SK-N-SH (cell line): ENCODE data around the gene ABHD8. TPM values are rescaled to one million over a fixed set of nuclear protein-coding genes. Genes with fewer than 3 reads are reported as not detected.
A peak's percentile ranks its signal among the peaks of the same experiment; 100 is the strongest.

Source experiments
- CTCF ChIA-PET: fragments of 300-600, 350-600 bp; formaldehyde crosslinking; extraction: SDS; loops from one replicate; lab custom pipeline; 2021; lab: Yijun Ruan, JAX
- POLR2A ChIA-PET: fragments of 350-600 bp; sonication (Branson Sonifier 250); formaldehyde crosslinking; extraction: SDS; loops from one replicate; lab custom pipeline; 2020; ENCODE audit warnings: antibody characterized with exemption, inconsistent platforms; lab: Yijun Ruan, JAX
- DNase-seq: peaks from one replicate; pipeline ENCODE4 v3.0.0; 2012
- H2AFZ ChIP-seq: fragments of 200-600 bp; sonication (generic); 2 replicates; pipeline ENCODE4 v1.8.1; 2016; ENCODE audit warnings: antibody characterized with exemption, mild to moderate bottlenecking, low read depth
- H3F3A ChIP-seq: fragments of 200-600 bp; sonication (generic); replicated peaks from 2 replicates; pipeline ENCODE3; 2016; ENCODE audit warnings: antibody characterized with exemption, mild to moderate bottlenecking; ENCODE audit not compliant: insufficient read depth
- H3K27ac ChIP-seq, 2 experiments: fragments of 200-500 bp in 1 of 2; fragments of 200-600 bp in 1 of 2; sonication (Bioruptor generic) in 1 of 2; sonication (generic), shearing (Covaris generic) in 1 of 2; 2 replicates each; pipeline versions ENCODE4 v1.5.1 to v1.6.1; 2014 to 2016; ENCODE audit warnings: low read depth in 2 of 2, inconsistent platforms in 1 of 2, low read length in 1 of 2, mild to moderate bottlenecking in 1 of 2, mixed read lengths in 1 of 2
- H3K27me3 ChIP-seq: fragments of 200-600 bp; sonication (generic), shearing (Covaris generic); 2 replicates; pipeline ENCODE4 v1.6.1; 2016; ENCODE audit warnings: mixed run types; ENCODE audit not compliant: insufficient read depth
- H3K36me3 ChIP-seq, 2 experiments: fragments of 200-500 bp in 1 of 2; fragments of 200-600 bp in 1 of 2; sonication (Bioruptor generic) in 1 of 2; sonication (generic) in 1 of 2; replicated peaks in 1 of 2; 2 replicates each; pipeline versions ENCODE3 to v1.5.1; 2014 to 2016; ENCODE audit warnings: low read length in 1 of 2, mild to moderate bottlenecking in 1 of 2; ENCODE audit not compliant: insufficient read depth in 2 of 2, control insufficient read depth in 1 of 2
- H3K4me1 ChIP-seq, 2 experiments: fragments of 200-500 bp in 1 of 2; fragments of 200-600 bp in 1 of 2; sonication (Bioruptor generic) in 1 of 2; sonication (generic), shearing (Covaris generic) in 1 of 2; 2 replicates each; pipeline versions ENCODE4 v1.5.1 to v1.6.1; 2014 to 2016; ENCODE audit warnings: low read depth in 1 of 2, low read length in 1 of 2, mixed run types in 1 of 2; ENCODE audit not compliant: insufficient read depth in 2 of 2, control insufficient read depth in 1 of 2
- H3K4me2 ChIP-seq: fragments of 200-600 bp; sonication (generic), shearing (Covaris generic); 2 replicates; pipeline ENCODE4 v1.6.1; 2017; ENCODE audit warnings: mixed run types
- H3K4me3 ChIP-seq, 2 experiments: fragments of 200-500 bp in 1 of 2; fragments of 200-600 bp in 1 of 2; sonication (Bioruptor generic) in 1 of 2; sonication (generic), shearing (Covaris generic) in 1 of 2; 2 replicates each; pipeline versions ENCODE4 v1.5.1 to v1.8.1; 2014 to 2016; ENCODE audit warnings: low read depth in 2 of 2, inconsistent platforms in 1 of 2, low read length in 1 of 2, mild to moderate bottlenecking in 1 of 2, mixed read lengths in 1 of 2, moderate library complexity in 1 of 2
- H3K79me2 ChIP-seq: fragments of 200-600 bp; sonication (generic); 2 replicates; pipeline ENCODE4 v1.8.1; 2017; ENCODE audit warnings: mild to moderate bottlenecking; ENCODE audit not compliant: insufficient read depth
- H3K9ac ChIP-seq: fragments of 200-600 bp; sonication (generic); 2 replicates; pipeline ENCODE4 v1.6.1; 2017; ENCODE audit warnings: mixed run types
- H3K9me2 ChIP-seq: fragments of 200-600 bp; sonication (generic); 2 replicates; pipeline ENCODE4 v1.6.1; 2017; ENCODE audit warnings: mixed run types
- H3K9me3 ChIP-seq: fragments of 200-600 bp; sonication (generic); 2 replicates; pipeline ENCODE4 v1.6.1; 2017; ENCODE audit warnings: mixed run types, mild to moderate bottlenecking, moderate library complexity
- H4K20me1 ChIP-seq: fragments of 200-600 bp; sonication (generic); 2 replicates; pipeline ENCODE4 v1.6.1; 2017; ENCODE audit warnings: mild to moderate bottlenecking, mixed run types; ENCODE audit not compliant: insufficient read depth
- CHD2 ChIP-seq: fragments of 150-350 bp; IDR thresholded peaks from 2 replicates; pipeline ENCODE4 v1.6.1; 2018; ENCODE audit warnings: low read length; ENCODE audit not compliant: partially characterized antibody
- EP300 ChIP-seq, 2 experiments: IDR thresholded peaks; 2 replicates each; pipeline versions ENCODE4 v1.4.0 to v1.6.1; 2012; ENCODE audit warnings: borderline replicate concordance in 1 of 2, low read depth in 1 of 2, low read length in 1 of 2
- EZH2phosphoT487 ChIP-seq: fragments of 200-600 bp; sonication (generic); IDR thresholded peaks from 2 replicates; pipeline ENCODE4 v1.6.1; 2017; ENCODE audit warnings: low read depth, mixed run types, mild to moderate bottlenecking, antibody characterized with exemption, moderate library complexity, borderline replicate concordance
- FOSL2 ChIP-seq: IDR thresholded peaks from 2 replicates; pipeline ENCODE4 v1.4.0; 2012; ENCODE audit warnings: low read depth, mild to moderate bottlenecking, moderate library complexity, borderline replicate concordance
- FOXM1 ChIP-seq: IDR thresholded peaks from 2 replicates; pipeline ENCODE4 v1.4.0; 2012; ENCODE audit warnings: low read depth, mild to moderate bottlenecking
- JUND ChIP-seq: IDR thresholded peaks from 2 replicates; pipeline ENCODE4 v1.4.0; 2012
- MXI1 ChIP-seq: IDR thresholded peaks from 2 replicates; pipeline ENCODE4 v1.6.1; 2012; ENCODE audit warnings: mild to moderate bottlenecking, low read depth, low read length, improper control_type of control experiment
- RCOR1 ChIP-seq: fragments of 150-350 bp; IDR thresholded peaks from 2 replicates; pipeline ENCODE4 v1.6.1; 2017; ENCODE audit warnings: antibody characterized with exemption, low read length
- RFX5 ChIP-seq: IDR thresholded peaks from 2 replicates; pipeline ENCODE4 v1.6.1; 2012; ENCODE audit warnings: mild to moderate bottlenecking, improper control_type of control experiment, low read length
- SIN3A ChIP-seq: IDR thresholded peaks from 2 replicates; pipeline ENCODE4 v1.6.1; 2012; ENCODE audit warnings: low read depth, mild to moderate bottlenecking, low read length, moderate library complexity, borderline replicate concordance
- SMC3 ChIP-seq: IDR thresholded peaks from 2 replicates; pipeline ENCODE4 v1.6.1; 2012; ENCODE audit warnings: low read depth, low read length, improper control_type of control experiment
- TAF1 ChIP-seq: IDR thresholded peaks from 2 replicates; pipeline ENCODE4 v1.6.1; 2012; ENCODE audit warnings: low read depth, mild to moderate bottlenecking, low read length, moderate library complexity, borderline replicate concordance
- TEAD4 ChIP-seq: IDR thresholded peaks from 2 replicates; pipeline ENCODE4 v1.4.0; 2012; ENCODE audit warnings: mild to moderate bottlenecking, borderline replicate concordance; ENCODE audit not compliant: insufficient read depth
- ZBTB33 ChIP-seq: IDR thresholded peaks from 2 replicates; pipeline ENCODE4 v1.4.0; 2012; ENCODE audit warnings: low read depth, borderline replicate concordance
- WGBS: methylation state at CpG from one replicate; pipeline ENCODE4 v1.1.6; 2017; ENCODE audit warnings: low lambda C conversion rate; 5-methylcytosine and 5-hydroxymethylcytosine counted together
- polyA plus RNA-seq, 3 experiments: library from polyadenylated mRNA; depleted of rRNA; stranded (reverse); fragments of >200 nt; gene quantifications; 2 replicates each; pipeline ENCODE4 v1.2.3, GENCODE V29; 2012
- TF ChIP-seq, protein P1 (sequence below): fragments of 200-600 bp; sonication (generic); IDR thresholded peaks from 2 replicates; pipeline ENCODE4 v1.6.1; 2017; ENCODE audit warnings: antibody characterized with exemption, mild to moderate bottlenecking, moderate library complexity
- TF ChIP-seq, protein P2 (sequence below): IDR thresholded peaks from 2 replicates; pipeline ENCODE4; 2012
- TF ChIP-seq, protein P3 (sequence below): IDR thresholded peaks from 2 replicates; pipeline ENCODE4 v1.4.0; 2012; ENCODE audit warnings: low read depth

ABHD8 gene
- polyA plus RNA-seq, 1 of the 3 experiments (the other 2 are of a cell fraction), result 11.1 TPM

DNA sequence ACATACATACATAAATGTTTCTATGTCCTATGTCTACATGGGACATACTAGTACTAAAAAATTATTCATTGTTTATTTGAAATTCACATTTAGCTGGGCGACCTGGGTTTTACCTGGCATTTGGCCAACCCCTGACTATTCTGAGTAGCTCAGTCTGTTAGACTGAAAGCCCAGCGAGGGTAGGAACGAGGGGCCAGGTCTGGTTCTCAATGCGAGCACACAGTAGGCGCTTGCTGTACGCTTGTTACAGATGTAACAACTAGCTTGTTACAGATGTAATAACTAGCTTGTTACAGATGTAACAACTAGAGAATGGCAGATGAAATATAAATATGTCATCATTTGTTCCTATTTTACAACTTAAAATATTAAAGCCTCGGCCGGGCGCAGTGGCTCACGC lies 32.4 kb upstream of the ABHD8 start:
- Histone ChIP-seq H3K27me3 (no peaks in the 10 kb centered on the region), H3K9ac (no peak overlapping the region), H3K4me1 (peaks cover 0 to 24% of the 10 kb centered on the region in 2 experiments; a peak in 1 of 4 replicates), H2AFZ (peak overlapping the region; percentile 95; the same call in 1 of the 2 replicates), H3K4me3 (peak overlapping the region in 1 of 2 experiments; percentile 83; a peak in 2 of 4 replicates), H3K9me2 (no peaks in the 10 kb centered on the region), H3K9me3 (no peaks in the 10 kb centered on the region), H4K20me1 (no peaks in the 10 kb centered on the region), H3K4me2 (peak overlapping the region; percentile 96), H3F3A (peaks cover 8% of the 10 kb centered on the region), H3K27ac (no peak overlapping the region), H3K36me3 (no peaks in the 10 kb centered on the region), H3K79me2 (peaks cover 8% of the 10 kb centered on the region; the same call in 1 of the 2 replicates)
- ChIA-PET POLR2A (no interaction called here), CTCF (interaction anchor here (1.3 to 1.9 kb wide), 2 partner anchors 50 to 51 kb away, joined by 3 to 5 read pairs; no protein-coding TSS in a partner anchor)
- WGBS, result 62% methylated on average over 9 of the region's 10 CpGs
- TF ChIP-seq, protein P1, sequence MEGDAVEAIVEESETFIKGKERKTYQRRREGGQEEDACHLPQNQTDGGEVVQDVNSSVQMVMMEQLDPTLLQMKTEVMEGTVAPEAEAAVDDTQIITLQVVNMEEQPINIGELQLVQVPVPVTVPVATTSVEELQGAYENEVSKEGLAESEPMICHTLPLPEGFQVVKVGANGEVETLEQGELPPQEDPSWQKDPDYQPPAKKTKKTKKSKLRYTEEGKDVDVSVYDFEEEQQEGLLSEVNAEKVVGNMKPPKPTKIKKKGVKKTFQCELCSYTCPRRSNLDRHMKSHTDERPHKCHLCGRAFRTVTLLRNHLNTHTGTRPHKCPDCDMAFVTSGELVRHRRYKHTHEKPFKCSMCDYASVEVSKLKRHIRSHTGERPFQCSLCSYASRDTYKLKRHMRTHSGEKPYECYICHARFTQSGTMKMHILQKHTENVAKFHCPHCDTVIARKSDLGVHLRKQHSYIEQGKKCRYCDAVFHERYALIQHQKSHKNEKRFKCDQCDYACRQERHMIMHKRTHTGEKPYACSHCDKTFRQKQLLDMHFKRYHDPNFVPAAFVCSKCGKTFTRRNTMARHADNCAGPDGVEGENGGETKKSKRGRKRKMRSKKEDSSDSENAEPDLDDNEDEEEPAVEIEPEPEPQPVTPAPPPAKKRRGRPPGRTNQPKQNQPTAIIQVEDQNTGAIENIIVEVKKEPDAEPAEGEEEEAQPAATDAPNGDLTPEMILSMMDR, result no peak
- TF ChIP-seq JUND (no peak), RFX5 (no peak), EP300 (IDR thresholded peaks at IDR 0.05; ENCODE audit: borderline replicate concordance in 1 of 2, low read depth in 1 of 2, low read length in 1 of 2) (no peak), SMC3 (no peak), MXI1 (no peak), SIN3A (no peak), TAF1 (no peak), CHD2 (no peak), FOXM1 (no peak), TEAD4 (no peak), FOSL2 (no peak), EZH2phosphoT487 (no peak), RCOR1 (no peak), ZBTB33 (no peak)
- TF ChIP-seq, protein P2, sequence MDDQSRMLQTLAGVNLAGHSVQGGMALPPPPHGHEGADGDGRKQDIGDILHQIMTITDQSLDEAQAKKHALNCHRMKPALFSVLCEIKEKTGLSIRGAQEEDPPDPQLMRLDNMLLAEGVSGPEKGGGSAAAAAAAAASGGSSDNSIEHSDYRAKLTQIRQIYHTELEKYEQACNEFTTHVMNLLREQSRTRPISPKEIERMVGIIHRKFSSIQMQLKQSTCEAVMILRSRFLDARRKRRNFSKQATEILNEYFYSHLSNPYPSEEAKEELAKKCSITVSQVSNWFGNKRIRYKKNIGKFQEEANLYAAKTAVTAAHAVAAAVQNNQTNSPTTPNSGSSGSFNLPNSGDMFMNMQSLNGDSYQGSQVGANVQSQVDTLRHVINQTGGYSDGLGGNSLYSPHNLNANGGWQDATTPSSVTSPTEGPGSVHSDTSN, result no peak
- TF ChIP-seq, protein P3, sequence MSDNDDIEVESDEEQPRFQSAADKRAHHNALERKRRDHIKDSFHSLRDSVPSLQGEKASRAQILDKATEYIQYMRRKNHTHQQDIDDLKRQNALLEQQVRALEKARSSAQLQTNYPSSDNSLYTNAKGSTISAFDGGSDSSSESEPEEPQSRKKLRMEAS, result no peak
- no peak for DNase-seq
